ENCODE measurements around the gene RGL2. TPM values are rescaled to one million over a fixed set of nuclear protein-coding genes. Genes with fewer than 3 reads are reported as not detected.
A peak's percentile ranks its signal among the peaks of the same experiment; 100 is the strongest.

RGL2 gene
- total and polyA plus RNA-seq, 2 donors (not counting 3 experiments of a cell fraction or from before 2014, with no cell fraction given), result 87.7 to 90.3 TPM

DNA sequence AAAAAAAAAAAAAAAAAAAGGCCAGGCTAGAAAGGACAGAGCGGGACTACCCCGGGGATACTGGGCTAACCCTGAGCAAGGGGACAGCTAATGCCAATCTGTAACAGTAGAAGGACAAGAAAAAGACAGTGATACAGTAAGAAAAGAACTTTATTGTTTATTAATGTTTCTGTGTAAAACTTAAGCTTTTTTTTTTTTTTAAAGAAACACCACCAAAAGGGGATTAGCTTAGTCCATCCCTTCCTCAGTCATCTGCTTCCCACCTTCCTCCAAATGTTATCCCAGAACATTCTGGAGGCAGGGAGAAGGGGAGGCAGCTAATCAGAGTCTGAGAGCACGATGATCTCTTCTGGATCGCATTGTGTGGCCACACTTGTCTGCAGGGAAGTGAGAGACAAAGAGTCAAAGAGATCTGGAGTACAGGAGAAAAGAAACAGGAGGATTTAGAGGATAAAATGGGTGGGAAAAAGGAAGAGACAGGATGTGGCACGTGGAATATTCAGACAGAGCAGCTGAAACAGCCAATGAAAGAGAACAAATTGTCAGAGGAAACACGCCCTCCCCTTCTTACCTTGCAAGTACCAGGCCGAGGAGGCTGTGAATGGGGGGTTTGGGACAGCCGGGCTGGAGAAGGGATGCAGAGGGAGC, 19.8 kb upstream of the RGL2 start:
- H3K9ac ChIP-seq (replicated peaks; ENCODE audit: extremely low read depth, insufficient read depth, low read length), result peak overlapping the region; percentile 74
- intact Hi-C loops (cut with micrococcal nuclease), result loop anchor here (10.0 kb wide), 1 partner anchor 256 kb away; no protein-coding TSS in a partner anchor
- ChIA-PET CTCF (interaction anchor here (0.8 to 1.8 kb wide), 8 partner anchors 10 to 70 kb away, joined by 3 to 17 read pairs (median 3); partner anchors contain the start of genes B3GALT4, PFDN6, RGL2 and WDR46), POLR2A (interaction anchor here (0.7 to 1.2 kb wide), 3 partner anchors 21 to 376 kb away, joined by 3 to 6 read pairs (median 4); partner anchors contain the start of genes RPS18 and VPS52)
- no peaks in the 10 kb centered on the region for H3K9me1 ChIP-seq (replicated peaks; ENCODE audit: control insufficient read depth, extremely low read depth, insufficient read depth, low read length)
- H3K4me2 ChIP-seq (ENCODE audit: insufficient read depth, low read length), result peak overlapping the region; percentile 78
- no peaks in the 10 kb centered on the region for H4K20me1 ChIP-seq (replicated peaks; ENCODE audit: control insufficient read depth, extremely low read depth, insufficient read depth, low read length)
- peak overlapping the region; percentile 71 for H3K27ac ChIP-seq (ENCODE audit: insufficient read depth, low read depth, low read length)
- dilution Hi-C loops (cut with MboI; ENCODE audit: extremely low pct_ligation_motif_present, low sequenced_read_pairs), result no loop called here
- no peaks in the 10 kb centered on the region for H3K9me3 ChIP-seq (replicated peaks; ENCODE audit: control insufficient read depth, insufficient read depth, low read length)
- TF ChIP-seq EZH2 (IDR thresholded peaks at IDR 0.05; ENCODE audit: borderline replicate concordance, low read depth, low read length, severe bottlenecking) (no peak), POLR2AphosphoS5 (IDR thresholded peaks at IDR 0.05; ENCODE audit: insufficient read depth, low read depth, low read length) (no peak), MYC (IDR thresholded peaks at IDR 0.05; ENCODE audit: low read depth, low read length) (no peak), FOS (IDR thresholded peaks at IDR 0.05; ENCODE audit: borderline replicate concordance, insufficient read depth, low read length) (no peak), POLR2A (IDR thresholded peaks at IDR 0.05; ENCODE audit: low read depth, low read length) (no peak), GATA2 (IDR thresholded peaks at IDR 0.05; ENCODE audit: insufficient read depth, insufficient read length, low read depth, low read length) (no peak), JUN (IDR thresholded peaks at IDR 0.05; ENCODE audit: borderline replicate concordance, insufficient read depth, insufficient read length, low read depth) (no peak)
- TF ChIP-seq, protein P1, sequence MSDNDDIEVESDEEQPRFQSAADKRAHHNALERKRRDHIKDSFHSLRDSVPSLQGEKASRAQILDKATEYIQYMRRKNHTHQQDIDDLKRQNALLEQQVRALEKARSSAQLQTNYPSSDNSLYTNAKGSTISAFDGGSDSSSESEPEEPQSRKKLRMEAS (IDR thresholded peaks at IDR 0.05; ENCODE audit: insufficient read depth, insufficient read length), result no peak
- TF ChIP-seq, protein P2, sequence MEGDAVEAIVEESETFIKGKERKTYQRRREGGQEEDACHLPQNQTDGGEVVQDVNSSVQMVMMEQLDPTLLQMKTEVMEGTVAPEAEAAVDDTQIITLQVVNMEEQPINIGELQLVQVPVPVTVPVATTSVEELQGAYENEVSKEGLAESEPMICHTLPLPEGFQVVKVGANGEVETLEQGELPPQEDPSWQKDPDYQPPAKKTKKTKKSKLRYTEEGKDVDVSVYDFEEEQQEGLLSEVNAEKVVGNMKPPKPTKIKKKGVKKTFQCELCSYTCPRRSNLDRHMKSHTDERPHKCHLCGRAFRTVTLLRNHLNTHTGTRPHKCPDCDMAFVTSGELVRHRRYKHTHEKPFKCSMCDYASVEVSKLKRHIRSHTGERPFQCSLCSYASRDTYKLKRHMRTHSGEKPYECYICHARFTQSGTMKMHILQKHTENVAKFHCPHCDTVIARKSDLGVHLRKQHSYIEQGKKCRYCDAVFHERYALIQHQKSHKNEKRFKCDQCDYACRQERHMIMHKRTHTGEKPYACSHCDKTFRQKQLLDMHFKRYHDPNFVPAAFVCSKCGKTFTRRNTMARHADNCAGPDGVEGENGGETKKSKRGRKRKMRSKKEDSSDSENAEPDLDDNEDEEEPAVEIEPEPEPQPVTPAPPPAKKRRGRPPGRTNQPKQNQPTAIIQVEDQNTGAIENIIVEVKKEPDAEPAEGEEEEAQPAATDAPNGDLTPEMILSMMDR (IDR thresholded peaks at IDR 0.05; ENCODE audit: extremely low read depth in 1 of 2, insufficient read depth in 1 of 2, low read depth in 1 of 2, low read length in 2 of 2), result no peak
- H3K79me2 ChIP-seq (ENCODE audit: control insufficient read depth, insufficient read depth, low read length), result peaks cover 37% of the 10 kb centered on the region
- peaks cover 56% of the 10 kb centered on the region for H3K4me1 ChIP-seq (ENCODE audit: control insufficient read depth, extremely low read depth, insufficient read depth, low read length)
- H2AFZ ChIP-seq (ENCODE audit: low read depth, low read length), result no peak overlapping the region
- peak overlapping the region in 2 of 3 experiments; percentile 12 to 87 for H3K4me3 ChIP-seq (replicated peaks in 1 of 3; ENCODE audit: insufficient read depth in 1 of 3, low read depth in 1 of 3, low read length in 3 of 3)
- DNase-seq (ENCODE audit: low read depth, low spot score), result no peak
- peaks cover 5 to 22% of the 10 kb centered on the region in 2 experiments for H3K36me3 ChIP-seq (ENCODE audit: control insufficient read depth in 2 of 2, extremely low read depth in 1 of 2, insufficient read depth in 2 of 2, low read length in 2 of 2)
- no peak for FAIRE-seq
- BruUV-seq (replicated peaks), result no TSS peak
- H3K27me3 ChIP-seq (ENCODE audit: control insufficient read depth in 2 of 2, insufficient read depth in 2 of 2, low read length in 2 of 2), result no peaks in the 10 kb centered on the region

All from endothelial cell of umbilical vein (primary cell).